Jurkat, Clone E6-1 (cell line): ENCODE data around the gene DLL3. TPM values are rescaled to one million over a fixed set of nuclear protein-coding genes. Genes with fewer than 3 reads are reported as not detected.
"Not testable (repeated sequence)": the region's sequence is repeated elsewhere in the genome, so short reads cannot be mapped to it uniquely, and the experiment has no call there.

Source experiments
- DNase-seq: peaks from one replicate; pipeline ENCODE4 v3.0.0-alpha.2; 2011; ENCODE audit warnings: low read depth, low spot score
- H3K4me3 ChIP-seq: 2 replicates; pipeline ENCODE4 v1.5.1; 2011; ENCODE audit warnings: mild to moderate bottlenecking, low read length, control low read depth, moderate library complexity
- polyA plus RNA-seq: library from polyadenylated mRNA; unstranded; fragments of >200 nt; gene quantifications from one replicate; pipeline ENCODE4 v1.2.1, GENCODE V29; 2012; ENCODE audit warnings: missing spikeins; ENCODE audit not compliant: insufficient read length, insufficient read depth

DLL3 gene
- polyA plus RNA-seq = 6.9 TPM

DNA sequence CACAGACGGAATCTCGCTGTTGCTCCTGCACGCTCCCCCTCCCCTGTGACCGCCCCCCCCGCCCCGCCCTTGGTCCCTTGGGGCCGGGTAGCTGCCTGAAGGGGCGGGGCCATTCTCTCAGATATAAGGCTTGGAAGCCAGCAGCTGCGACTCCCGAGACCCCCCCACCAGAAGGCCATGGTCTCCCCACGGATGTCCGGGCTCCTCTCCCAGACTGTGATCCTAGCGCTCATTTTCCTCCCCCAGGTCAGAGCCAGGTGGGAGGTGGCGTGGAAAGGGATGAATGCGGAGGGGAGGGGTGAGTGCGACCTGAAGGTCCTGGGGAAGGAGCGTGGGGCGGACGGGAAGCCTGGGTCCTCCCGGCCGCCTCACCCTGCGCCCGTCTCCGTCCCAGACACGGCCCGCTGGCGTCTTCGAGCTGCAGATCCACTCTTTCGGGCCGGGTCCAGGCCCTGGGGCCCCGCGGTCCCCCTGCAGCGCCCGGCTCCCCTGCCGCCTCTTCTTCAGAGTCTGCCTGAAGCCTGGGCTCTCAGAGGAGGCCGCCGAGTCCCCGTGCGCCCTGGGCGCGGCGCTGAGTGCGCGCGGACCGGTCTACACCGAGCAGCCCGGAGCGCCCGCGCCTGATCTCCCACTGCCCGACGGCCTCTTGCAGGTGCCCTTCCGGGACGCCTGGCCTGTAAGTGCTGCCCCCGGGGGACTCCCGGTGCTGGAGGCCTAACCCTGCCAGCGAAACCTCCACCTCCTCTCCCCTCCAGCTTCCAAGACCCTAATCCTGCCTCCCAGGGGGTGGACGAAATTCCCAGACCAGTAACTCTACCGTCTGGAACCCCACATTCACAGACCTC, at the start of gene DLL3:
DLL3 (plus strand) TSS at position 150 of the 845 bp plus-strand sequence; CDS start at position 178, 28 bp downstream.
- peak within 1 kb of the TSS; percentile 23 for H3K4me3 ChIP-seq
- no peak for DNase-seq

GRCh38 chr19:39449116-39449797, 49.5 kb upstream of the DLL3 start:
- H3K4me3 ChIP-seq = no peak overlapping the region
- no peak for DNase-seq

GRCh38 chr19:39451257-39451656, 47.5 kb upstream of the DLL3 start:
- not testable (repeated sequence) for H3K4me3 ChIP-seq, DNase-seq

- no peak for DNase-seq
Measured at GRCh38 chr19:39463403-39463802, 35.3 kb upstream of the DLL3 start.

GRCh38 chr19:39465956-39466747, 32.6 kb upstream of the DLL3 start:
- no peak overlapping the region for H3K4me3 ChIP-seq

More at GRCh38 chr19:39463403-39463802, 35.3 kb upstream of the DLL3 start:
- no peak overlapping the region for H3K4me3 ChIP-seq

DNA sequence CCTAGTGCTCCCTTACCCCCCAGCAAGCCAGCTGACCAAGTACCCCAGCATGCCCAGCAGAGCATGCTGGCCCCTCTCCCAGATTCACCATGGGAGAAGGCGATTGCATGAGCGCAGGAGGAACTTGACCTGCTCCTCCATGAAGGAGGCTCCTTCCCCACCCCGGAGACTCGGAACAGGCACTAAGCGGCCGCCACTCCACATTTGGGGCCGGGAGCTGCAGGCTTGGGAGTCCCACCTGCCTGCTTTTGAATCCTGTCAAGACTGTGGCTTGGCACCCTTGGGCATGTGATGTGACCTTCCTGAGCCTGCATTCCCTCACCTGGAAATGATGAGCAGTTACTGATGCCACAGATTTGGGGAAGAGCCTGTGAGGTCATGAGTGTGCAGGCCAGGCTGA, 30.8 kb upstream of the DLL3 start:
- no peak overlapping the region for H3K4me3 ChIP-seq
- no peak for DNase-seq

More at GRCh38 chr19:39465956-39466747, 32.6 kb upstream of the DLL3 start:
- no peak for DNase-seq

- DNase-seq = no peak
- no peak overlapping the region for H3K4me3 ChIP-seq
Measured at GRCh38 chr19:39469036-39469435, 29.7 kb upstream of the DLL3 start.

DNA sequence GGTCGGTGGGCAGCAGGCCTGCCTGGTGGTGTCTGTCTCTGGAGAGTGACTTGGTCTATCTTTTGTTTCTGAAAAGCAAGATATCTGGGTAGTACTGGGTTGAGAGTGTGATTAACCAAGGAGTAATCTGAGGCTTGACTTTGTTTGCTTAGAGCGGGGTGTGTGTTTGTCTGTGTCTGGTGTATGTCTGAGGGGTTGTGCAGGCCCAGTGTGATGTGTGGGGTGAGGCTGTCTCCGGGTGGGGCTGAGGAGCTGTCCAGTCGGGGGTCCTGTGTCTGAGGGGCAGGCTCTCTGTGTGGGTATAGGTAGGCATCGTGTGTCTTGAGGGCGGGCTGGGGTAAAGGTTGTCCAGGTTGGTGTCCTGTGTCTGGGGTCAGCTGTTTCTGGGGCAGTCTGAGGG, 29.2 kb upstream of the DLL3 start:
- no peak overlapping the region for H3K4me3 ChIP-seq
- no peak for DNase-seq

DNA sequence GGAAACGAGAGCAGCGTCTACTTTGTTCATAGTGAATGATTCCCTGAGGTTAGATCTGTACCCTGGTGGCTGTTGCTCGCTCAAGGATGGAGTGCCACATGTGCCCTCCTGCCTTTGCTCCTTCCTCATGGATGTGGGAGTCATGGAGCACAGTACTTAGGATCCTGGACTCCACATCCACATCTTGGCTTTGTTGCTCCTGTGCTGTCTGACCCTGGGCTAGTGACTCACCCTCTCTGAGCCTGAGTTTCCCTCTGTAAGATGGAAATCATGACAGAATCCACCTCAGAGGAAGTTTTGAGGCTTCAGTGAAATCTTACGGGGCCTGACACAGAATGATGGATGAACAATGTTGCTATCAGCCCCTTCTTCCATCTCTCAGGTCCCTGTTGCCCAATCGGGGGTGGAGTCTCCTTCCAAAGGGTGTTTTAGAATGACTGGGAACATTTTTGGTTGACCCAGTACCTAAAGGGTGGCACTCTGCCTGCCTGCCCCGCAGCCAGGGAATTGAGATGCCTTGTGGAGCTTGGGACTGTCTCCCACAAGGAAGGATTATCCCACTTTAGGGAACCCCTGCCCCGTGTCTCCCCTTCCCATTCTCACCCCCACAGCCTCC, 27.9 kb upstream of the DLL3 start:
- H3K4me3 ChIP-seq = no peak overlapping the region
- DNase-seq = no peak

- no peak for DNase-seq
- H3K4me3 ChIP-seq = no peak overlapping the region
Measured at GRCh38 chr19:39471756-39472536, 26.8 kb upstream of the DLL3 start.

DNA sequence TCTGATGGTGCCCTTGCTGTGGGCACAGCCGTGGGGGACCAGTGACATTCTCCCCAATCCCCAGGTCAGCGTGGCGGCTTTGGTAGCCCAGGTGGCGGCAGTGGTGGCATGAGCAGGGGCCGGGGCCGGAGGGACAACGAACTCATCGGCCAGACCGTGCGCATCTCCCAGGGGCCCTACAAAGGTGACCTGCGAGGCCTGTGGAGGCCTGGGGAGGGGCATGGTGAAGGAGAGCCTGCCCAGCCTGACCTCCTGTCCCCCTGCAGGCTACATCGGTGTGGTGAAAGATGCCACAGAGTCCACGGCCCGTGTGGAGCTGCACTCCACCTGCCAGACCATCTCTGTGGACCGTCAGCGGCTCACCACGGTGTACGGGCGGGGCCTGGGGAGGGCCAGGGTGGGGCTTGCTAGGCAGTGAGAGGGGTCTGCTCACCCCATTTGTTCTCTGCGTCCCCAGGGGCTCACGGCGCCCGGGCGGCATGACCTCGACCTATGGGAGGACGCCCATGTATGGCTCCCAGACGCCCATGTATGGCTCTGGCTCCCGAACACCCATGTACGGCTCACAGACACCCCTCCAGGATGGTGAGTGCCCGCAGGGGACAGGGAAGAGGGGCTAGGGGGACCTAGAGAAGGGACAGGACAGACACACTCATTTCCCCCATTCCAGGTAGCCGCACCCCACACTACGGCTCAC, 25.9 kb upstream of the DLL3 start:
- H3K4me3 ChIP-seq = no peak overlapping the region
- no peak for DNase-seq

DNA sequence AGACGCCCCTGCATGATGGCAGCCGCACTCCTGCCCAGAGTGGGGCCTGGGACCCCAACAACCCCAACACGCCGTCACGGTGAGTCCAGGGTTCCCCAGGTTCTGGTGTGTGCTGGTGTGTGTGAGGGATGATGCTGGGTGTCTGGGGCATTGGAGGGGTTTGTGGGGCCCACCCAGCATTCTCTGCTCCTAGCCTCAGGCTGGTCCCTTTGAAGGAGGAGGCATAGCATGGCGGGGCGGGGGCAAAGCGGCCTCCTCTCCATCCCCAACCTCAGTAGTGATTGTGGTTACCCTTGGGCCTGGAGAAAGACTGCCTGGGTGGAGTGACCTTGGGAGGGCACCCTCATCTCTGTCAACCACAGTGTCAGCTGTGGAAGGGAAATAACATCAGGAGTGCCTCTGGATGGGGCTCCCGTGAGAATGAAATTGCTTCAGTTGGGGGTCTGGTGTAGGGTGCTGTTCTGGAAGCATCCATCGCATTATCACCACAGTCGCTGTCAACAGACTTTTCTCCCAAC, 25.2 kb upstream of the DLL3 start:
- DNase-seq = no peak
- H3K4me3 ChIP-seq = no peak overlapping the region

GRCh38 chr19:39474139-39474620, 24.6 kb upstream of the DLL3 start:
- no peak for DNase-seq
- H3K4me3 ChIP-seq = no peak overlapping the region

- no peak overlapping the region for H3K4me3 ChIP-seq
- no peak for DNase-seq
Measured at GRCh38 chr19:39475748-39476147, 23.0 kb upstream of the DLL3 start.

DNA sequence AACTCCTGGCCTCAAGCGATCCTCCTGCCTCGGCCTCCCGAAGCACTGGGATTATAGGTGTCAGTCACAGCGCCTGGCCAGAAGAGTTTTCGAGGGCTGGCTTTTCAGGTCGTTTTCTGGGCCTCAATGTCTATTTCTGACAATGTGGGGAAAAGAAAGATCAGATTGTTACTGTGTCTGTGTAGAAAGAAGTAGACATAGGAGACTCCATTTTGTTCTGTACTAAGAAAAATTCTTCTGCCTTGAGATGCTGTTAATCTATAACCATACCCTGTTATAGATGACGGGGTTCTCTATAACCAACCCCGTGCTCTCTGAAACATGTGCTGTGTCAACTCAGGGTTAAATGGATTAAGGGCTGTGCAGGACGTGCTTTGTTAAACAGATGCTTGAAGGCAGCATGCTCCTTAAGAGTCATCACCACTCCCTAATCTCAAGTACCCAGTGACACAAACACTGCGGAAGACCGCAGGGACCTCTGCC, 19.4 kb upstream of the DLL3 start:
- DNase-seq, H3K4me3 ChIP-seq: not testable (repeated sequence)

DNA sequence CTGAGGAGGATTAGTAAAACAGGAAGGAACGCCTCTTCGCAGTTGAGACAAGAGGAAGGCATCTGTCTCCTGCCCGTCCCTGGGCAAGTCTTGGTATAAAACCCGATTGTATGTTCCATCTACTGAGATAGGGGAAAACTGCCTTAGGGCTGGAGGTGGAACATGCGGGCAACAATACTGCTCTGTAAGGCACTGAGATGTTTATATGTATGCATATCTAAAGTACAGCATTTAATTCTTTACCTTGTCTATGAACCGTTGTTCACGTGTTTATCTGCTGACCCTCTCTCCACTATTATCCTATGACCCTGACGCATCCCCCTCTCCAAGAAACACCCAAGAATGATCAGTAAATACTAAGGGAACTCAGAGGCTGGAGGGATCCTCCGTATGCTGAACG, 18.8 kb upstream of the DLL3 start:
- DNase-seq = no peak
- H3K4me3 ChIP-seq = peak overlapping the region; percentile 98
